Ovary (tissue), 9 donors: ENCODE results near the gene VWA2. TPM values are rescaled to one million over a fixed set of nuclear protein-coding genes. Genes with fewer than 3 reads are reported as not detected.

Experiments
- DNase-seq, 5 donors: peaks; one replicate each; pipeline ENCODE4 v3.0.0-alpha.2; 2019 to 2020
- H3K27ac ChIP-seq, 2 donors: fragments of 200-600 bp; one replicate each; pipeline versions ENCODE4 v1.5.1 to v1.8.0; 2019 to 2022
- H3K27me3 ChIP-seq: fragments of 200-600 bp; one replicate; pipeline ENCODE4 v1.8.0; 2022
- H3K36me3 ChIP-seq: fragments of 200-600 bp; sonication (generic); one replicate; pipeline ENCODE4 v1.5.1; 2019
- H3K4me1 ChIP-seq: one replicate; pipeline ENCODE4 v1.8.1; 2013; ENCODE audit warnings: mild to moderate bottlenecking, moderate library complexity; ENCODE audit not compliant: insufficient read depth
- H3K4me3 ChIP-seq: fragments of 200-600 bp; sonication (generic); one replicate; pipeline ENCODE4 v1.5.1; 2017
- H3K9me3 ChIP-seq, 2 donors: fragments of 200-600 bp in 1 of 2; sonication (generic) in 1 of 2; one replicate each; pipeline versions ENCODE4 v1.5.1 to v1.8.1; 2013 to 2019; ENCODE audit warnings: mild to moderate bottlenecking in 1 of 2, moderate library complexity in 1 of 2
- CTCF ChIP-seq, 3 donors: fragments of 450-650 bp in 2 of 3; fragments of 200-600 bp in 1 of 3; IDR thresholded peaks; one replicate each; pipeline versions ENCODE4 v1.5.1 to v1.8.0; 2016 to 2022; ENCODE audit warnings: antibody characterized with exemption in 3 of 3, mild to moderate bottlenecking in 1 of 3
- EP300 ChIP-seq: sonication (generic); formaldehyde crosslinking; IDR thresholded peaks from one replicate; pipeline ENCODE4 v1.6.1; 2017; ENCODE audit warnings: antibody characterized with exemption
- POLR2A ChIP-seq: fragments of 450-650 bp; IDR thresholded peaks from one replicate; pipeline ENCODE4 v1.6.1; 2017; ENCODE audit warnings: antibody characterized with exemption, mild to moderate bottlenecking, moderate library complexity
- WGBS, 3 donors: extraction: QIAGEN DNeasy Blood & Tissue Kit in 1 of 3; methylation state at CpG; one replicate each; pipeline versions ENCODE4 v1.1.5 to v1.1.7; 2013 to 2017; 5-methylcytosine and 5-hydroxymethylcytosine counted together
- intact Hi-C, 4 donors: fragments of 100-400 bp; cut with DNase I; formaldehyde crosslinking; loops; one replicate each; pipeline versions ENCODE4 v1.11.0 to v1.15.1; 2022 to 2023
- polyA plus RNA-seq, 2 donors: library from polyadenylated mRNA; stranded (reverse); fragments of 200-250 nt in 1 of 2; fragments of 350-450 nt in 1 of 2; fragmentation: Illumina TruSeq in 1 of 2; extraction: RNeasy Lipid Tissue Mini Kit (QIAGEN cat#74804) in 1 of 2; gene quantifications; one replicate each; pipeline ENCODE4 v1.2.3, GENCODE V29; 2013 to 2014
- total RNA-seq, 7 donors: library from RNA; depleted of rRNA in 2 of 7; stranded (reverse); fragments of >200 nt in 2 of 7; fragmentation: NEBNext Ultra II Directional in 3 of 7; extraction: Animal tissue kit (Norgen Biotek cat#: 25700) in 3 of 7; gene quantifications; one replicate each; pipeline versions ENCODE4 v1.1.0 to v1.2.4, GENCODE V29; 2016 to 2023
- donor health status: DM: no; HTN: no; CAD: no; lungs with moderate emphysema.
- donor health status: DM: no; HTN: no; CAD: no.
- donor health status: Bipolar disorder and iron deficiency.
- donor health status: DM: yes; HTN: yes; CAD: no.
- donor health status: DM: no; HTN: no; CAD: no.
- donor health status: DM: yes; HTN: yes; CAD: no.

The VWA2 gene
- total and polyA plus RNA-seq, 9 donors = 0.04 to 11.1 (median 0.72) TPM; not detected in 2

GRCh38 chr10:114245121-114245791 lies 6.2 kb downstream of the VWA2 start:
- intact Hi-C loops = no loop called here
- Histone ChIP-seq H3K27ac (no peak overlapping the region), H3K36me3 (no peaks in the 10 kb centered on the region), H3K27me3 (no peaks in the 10 kb centered on the region), H3K4me3 (no peak overlapping the region), H3K4me1 (no peaks in the 10 kb centered on the region), H3K9me3 (no peaks in the 10 kb centered on the region)
- 70 to 80% (median 79%) methylated on average over 9 of the region's 9 CpGs for WGBS, 3 donors
- no peak for TF ChIP-seq POLR2A
- TF ChIP-seq CTCF (IDR thresholded peaks at IDR 0.05) = no peak
- no peak for TF ChIP-seq EP300
- DNase-seq = no peak

GRCh38 chr10:114246679-114247305 lies 7.7 kb downstream of the VWA2 start:
- Histone ChIP-seq H3K27ac (no peak overlapping the region), H3K36me3 (no peaks in the 10 kb centered on the region), H3K9me3 (no peaks in the 10 kb centered on the region), H3K4me3 (no peak overlapping the region), H3K4me1 (no peaks in the 10 kb centered on the region), H3K27me3 (no peaks in the 10 kb centered on the region)
- DNase-seq = no peak
- intact Hi-C loops = no loop called here
- 66 to 77% (median 67%) methylated on average over 7 of the region's 7 CpGs for WGBS, 3 donors
- TF ChIP-seq CTCF (IDR thresholded peaks at IDR 0.05) (no peak), POLR2A (no peak), EP300 (no peak)

GRCh38 chr10:114250236-114250635 lies 11.2 kb downstream of the VWA2 start:
- TF ChIP-seq CTCF (IDR thresholded peaks at IDR 0.05) (no peak), EP300 (no peak), POLR2A (no peak)

GRCh38 chr10:114250716-114251115 lies 11.7 kb downstream of the VWA2 start:
- H3K4me1 ChIP-seq = no peaks in the 10 kb centered on the region
- TF ChIP-seq CTCF (IDR thresholded peaks at IDR 0.05) (no peak), EP300 (no peak), POLR2A (no peak)
- no peaks in the 10 kb centered on the region for H3K9me3 ChIP-seq
- no peak overlapping the region for H3K4me3 ChIP-seq
- intact Hi-C loops = no loop called here
- DNase-seq = no peak
- no peaks in the 10 kb centered on the region for H3K36me3 ChIP-seq
- WGBS, 3 donors = 71 to 86% (median 85%) methylated on average over 1 of the region's 1 CpG
- no peaks in the 10 kb centered on the region for H3K27me3 ChIP-seq
- no peak overlapping the region for H3K27ac ChIP-seq

More at GRCh38 chr10:114250236-114250635, 11.2 kb downstream of the VWA2 start:
- Histone ChIP-seq H3K27ac (no peak overlapping the region), H3K9me3 (no peaks in the 10 kb centered on the region), H3K27me3 (no peaks in the 10 kb centered on the region), H3K36me3 (no peaks in the 10 kb centered on the region), H3K4me1 (no peaks in the 10 kb centered on the region), H3K4me3 (no peak overlapping the region)
- intact Hi-C loops = no loop called here
- DNase-seq = no peak
- 85 to 91% (median 85%) methylated on average over 6 of the region's 6 CpGs for WGBS, 3 donors
